OCI-LY7 (cell line): ENCODE measurements around the gene ADARB2. TPM values are rescaled to one million over a fixed set of nuclear protein-coding genes. Genes with fewer than 3 reads are reported as not detected.

Experiments
- BruUV-seq: library from RNA; stranded (reverse); fragments of 400-500 nt; replicated peaks from 2 replicates; lab custom pipeline; 2021; lab: Mats Ljungman, UMichigan
- CTCF ChIA-PET: fragments of 300-600 bp; sonication (Branson Sonifier 250); formaldehyde crosslinking; loops from one replicate; lab custom pipeline; 2022; ENCODE audit warnings: antibody characterized with exemption; ENCODE audit not compliant: unreplicated experiment; lab: Charles Lee
- POLR2A ChIA-PET: fragments of 300-600 bp; sonication (Branson Sonifier 250); formaldehyde crosslinking; loops from one replicate; lab custom pipeline; 2022; ENCODE audit warnings: antibody characterized with exemption; lab: Charles Lee
- DNase-seq: peaks from one replicate; pipeline ENCODE4 v3.0.0-alpha.2; 2015; ENCODE audit warnings: low spot score
- H2AFZ ChIP-seq: fragments of 200-600 bp; sonication (generic), shearing (Covaris generic); 2 replicates; pipeline ENCODE4 v1.6.1; 2014; ENCODE audit warnings: mild to moderate bottlenecking, antibody characterized with exemption, low read length, moderate library complexity
- H3K27ac ChIP-seq: fragments of 200-600 bp; sonication (generic); 2 replicates; pipeline ENCODE4 v1.5.1; 2014; ENCODE audit warnings: mixed run types, low read depth, mild to moderate bottlenecking, moderate library complexity, low read length, inconsistent platforms; ENCODE audit not compliant: poor library complexity, severe bottlenecking
- H3K36me3 ChIP-seq: fragments of 200-600 bp; sonication (generic); 2 replicates; pipeline ENCODE4 v1.6.1; 2014; ENCODE audit warnings: mild to moderate bottlenecking, antibody characterized with exemption, low read length, moderate library complexity, mixed read lengths; ENCODE audit not compliant: insufficient read depth
- H3K4me1 ChIP-seq: fragments of 200-600 bp; sonication (generic); 2 replicates; pipeline ENCODE4 v1.5.1; 2014; ENCODE audit warnings: mild to moderate bottlenecking, low read length; ENCODE audit not compliant: insufficient read depth, poor library complexity, severe bottlenecking
- H3K4me2 ChIP-seq: fragments of 200-600 bp; sonication (generic); 2 replicates; pipeline ENCODE4 v1.6.1; 2014; ENCODE audit warnings: mild to moderate bottlenecking, low read length
- H3K4me3 ChIP-seq: fragments of 200-600 bp; sonication (generic); 2 replicates; pipeline ENCODE4 v1.5.1; 2014; ENCODE audit warnings: mild to moderate bottlenecking, low read depth, low read length; ENCODE audit not compliant: poor library complexity, severe bottlenecking
- H3K79me2 ChIP-seq: fragments of 200-600 bp; sonication (generic); 2 replicates; pipeline ENCODE4 v1.6.1; 2016; ENCODE audit warnings: low read depth, mild to moderate bottlenecking, low read length, moderate library complexity, mixed read lengths; ENCODE audit not compliant: insufficient read depth
- H3K9me2 ChIP-seq: fragments of 200-600 bp; sonication (generic); 2 replicates; pipeline ENCODE4 v1.6.1; 2016; ENCODE audit warnings: mild to moderate bottlenecking, low read length, mixed read lengths; ENCODE audit not compliant: insufficient read depth
- H3K9me3 ChIP-seq: fragments of 200-600 bp; sonication (generic); 2 replicates; pipeline ENCODE4 v1.6.1; 2014; ENCODE audit warnings: mild to moderate bottlenecking, mixed run types, low read length, mixed read lengths
- H4K20me1 ChIP-seq: fragments of 200-600 bp; sonication (generic); 2 replicates; pipeline ENCODE4 v1.6.1; 2014; ENCODE audit warnings: mild to moderate bottlenecking, antibody characterized with exemption, low read length, moderate library complexity, mixed read lengths; ENCODE audit not compliant: insufficient read depth
- CTCF ChIP-seq: fragments of 200-600 bp; sonication (generic); conservative IDR thresholded peaks from 2 replicates; pipeline ENCODE4 v1.5.1; 2014; ENCODE audit warnings: mild to moderate bottlenecking, antibody characterized with exemption, low read length, moderate library complexity, mixed read lengths
- EZH2phosphoT487 ChIP-seq: fragments of 200-600 bp; sonication (generic); IDR thresholded peaks from 2 replicates; pipeline ENCODE4 v1.6.1; 2018; ENCODE audit warnings: low read depth, borderline replicate concordance, mild to moderate bottlenecking, mixed run types, antibody characterized with exemption, low read length, moderate library complexity, mixed read lengths
- intact Hi-C: fragments of 100-400 bp; cut with micrococcal nuclease; formaldehyde crosslinking; loops from one replicate; pipeline ENCODE4 v1.10.0; 2022; ENCODE audit not compliant: unreplicated experiment
- total RNA-seq, 2 experiments: library from RNA; depleted of rRNA in 1 of 2; stranded (reverse); fragments of >200 nt in 1 of 2; shearing (Covaris generic) in 1 of 2; gene quantifications; 2 replicates each; pipeline ENCODE4 v1.2.3, GENCODE V29; 2014 to 2022

ADARB2 gene
- total RNA-seq, 2 experiments from 2014 or later = 0.03 TPM; not detected in 1

- Histone ChIP-seq H2AFZ (no peak overlapping the region), H3K4me1 (no peaks in the 10 kb centered on the region), H3K9me2 (no peaks in the 10 kb centered on the region), H3K79me2 (no peaks in the 10 kb centered on the region), H3K4me2 (no peak overlapping the region), H3K4me3 (no peak overlapping the region), H3K9me3 (no peaks in the 10 kb centered on the region), H3K27ac (no peak overlapping the region), H3K36me3 (no peaks in the 10 kb centered on the region), H4K20me1 (no peaks in the 10 kb centered on the region)
- ChIA-PET POLR2A (interaction anchor here (0.7 kb wide), 1 partner anchor 245 kb away, joined by 5 read pairs; no protein-coding TSS in a partner anchor), CTCF (no interaction called here)
- TF ChIP-seq EZH2phosphoT487 = no peak
- no peak for TF ChIP-seq CTCF
- DNase-seq = no peak
- no TSS peak for BruUV-seq
- intact Hi-C loops = no loop called here
Measured at GRCh38 chr10:1600861-1601260, 136.5 kb downstream of the ADARB2 start.

GRCh38 chr10:1598393-1599153, 138.8 kb downstream of the ADARB2 start:
- Histone ChIP-seq H3K36me3 (no peaks in the 10 kb centered on the region), H3K79me2 (no peaks in the 10 kb centered on the region), H3K4me2 (no peak overlapping the region), H3K27ac (no peak overlapping the region), H2AFZ (no peak overlapping the region), H3K4me3 (no peak overlapping the region), H3K4me1 (no peaks in the 10 kb centered on the region), H4K20me1 (no peaks in the 10 kb centered on the region), H3K9me3 (no peaks in the 10 kb centered on the region), H3K9me2 (no peaks in the 10 kb centered on the region)
- TF ChIP-seq EZH2phosphoT487 (no peak), CTCF (no peak)
- ChIA-PET POLR2A (no interaction called here), CTCF (no interaction called here)
- intact Hi-C loops = no loop called here
- no TSS peak for BruUV-seq
- DNase-seq = no peak

DNA sequence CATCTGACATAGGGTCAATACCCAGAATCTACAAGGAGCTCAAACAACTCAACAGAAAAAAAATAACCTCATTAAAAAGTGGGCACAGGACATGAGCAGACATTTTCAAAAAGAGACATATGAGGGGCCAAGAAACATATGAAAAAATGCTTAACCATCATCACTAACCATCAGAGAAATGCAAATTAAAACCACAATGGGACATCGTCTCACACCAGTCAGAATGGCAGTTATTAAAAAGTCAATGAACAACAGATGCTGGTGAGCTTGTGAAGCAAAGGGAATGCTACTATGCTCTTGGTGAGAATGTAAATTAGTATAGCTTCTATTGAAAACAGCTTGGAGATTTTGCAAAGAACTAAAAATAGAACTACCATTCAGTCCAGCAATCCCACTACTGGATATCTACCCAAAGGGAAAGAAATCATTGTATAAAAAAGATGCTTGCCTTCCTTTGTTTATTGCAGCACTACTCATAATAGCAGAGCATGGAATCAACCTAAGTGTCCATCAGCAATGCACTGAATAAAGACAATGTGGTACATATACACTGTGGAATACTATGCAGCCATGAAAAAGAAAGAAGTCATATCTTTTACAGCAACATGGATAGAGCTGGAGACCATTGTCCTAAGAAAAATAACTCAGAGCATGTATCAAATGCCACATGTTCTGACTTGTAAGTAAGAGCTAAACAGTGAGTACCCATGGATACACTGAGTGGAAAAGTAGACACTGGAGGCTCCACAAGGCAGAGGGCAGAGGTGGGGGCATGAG, 139.8 kb downstream of the ADARB2 start:
- Histone ChIP-seq H3K9me2 (no peaks in the 10 kb centered on the region), H3K4me1 (no peaks in the 10 kb centered on the region), H3K4me2 (no peak overlapping the region), H3K36me3 (no peaks in the 10 kb centered on the region), H3K79me2 (no peaks in the 10 kb centered on the region), H3K27ac (no peak overlapping the region), H3K4me3 (no peak overlapping the region), H2AFZ (no peak overlapping the region), H4K20me1 (no peaks in the 10 kb centered on the region), H3K9me3 (no peaks in the 10 kb centered on the region)
- POLR2A ChIA-PET = no interaction called here
- BruUV-seq = no TSS peak
- CTCF ChIA-PET = no interaction called here
- no peak for TF ChIP-seq EZH2phosphoT487
- no peak for TF ChIP-seq CTCF
- DNase-seq = no peak
- intact Hi-C loops = no loop called here
